Stimulated activated CD8-positive, alpha-beta memory T cell treated with anti-CD3 and anti-CD28 coated beads, Interleukin-4, amount 100 ng/mL, for 4 hours (primary cell): ENCODE measurements around the gene GLIPR2.
"Not testable (repeated sequence)": the region's sequence is repeated elsewhere in the genome, so short reads cannot be mapped to it uniquely, and the experiment has no call there.

Experiments
- DNase-seq, 2 donors: peaks; one replicate each; pipeline ENCODE4 v3.0.0-alpha.2; 2020; ENCODE audit warnings: low read depth in 2 of 2, low spot score in 1 of 2

GLIPR2 gene

GRCh38 chr9:36143245-36143641 lies 6.7 kb downstream of the GLIPR2 start:
- DNase-seq = no peak

- no peak for DNase-seq
Measured at GRCh38 chr9:36144309-36145232, 8.0 kb downstream of the GLIPR2 start.

- no peak for DNase-seq
Measured at GRCh38 chr9:36145970-36146369, 9.4 kb downstream of the GLIPR2 start.

- DNase-seq = no peak
Measured at GRCh38 chr9:36146651-36147050, 10.1 kb downstream of the GLIPR2 start.

GRCh38 chr9:36147441-36148175 lies 11.1 kb downstream of the GLIPR2 start:
- no peak for DNase-seq

- peak; percentile 54 to 61 for DNase-seq
Measured at GRCh38 chr9:36148311-36149051, 11.9 kb downstream of the GLIPR2 start.

GRCh38 chr9:36149197-36149596 lies 12.7 kb downstream of the GLIPR2 start:
- no peak for DNase-seq

GRCh38 chr9:36150574-36151315 lies 14.2 kb downstream of the GLIPR2 start:
- no peak for DNase-seq

GRCh38 chr9:36151316-36152210 lies 15.0 kb downstream of the GLIPR2 start:
- DNase-seq = peak; percentile 79 to 85

GRCh38 chr9:36152741-36153438 lies 16.4 kb downstream of the GLIPR2 start:
- no peak for DNase-seq

- no peak for DNase-seq
Measured at GRCh38 chr9:36153746-36154145, 17.2 kb downstream of the GLIPR2 start.

- no peak for DNase-seq
Measured at GRCh38 chr9:36154331-36154952, 17.9 kb downstream of the GLIPR2 start.

- no peak for DNase-seq
Measured at GRCh38 chr9:36156116-36156515, 19.6 kb downstream of the GLIPR2 start.

GRCh38 chr9:36158122-36158521 lies 21.6 kb downstream of the GLIPR2 start:
- DNase-seq = no peak

- DNase-seq = no peak
Measured at GRCh38 chr9:36158917-36159316, 22.4 kb downstream of the GLIPR2 start.

- not testable (repeated sequence) for DNase-seq
Measured at GRCh38 chr9:36159509-36159908, 23.0 kb downstream of the GLIPR2 start.

GRCh38 chr9:36160126-36160525 lies 23.6 kb downstream of the GLIPR2 start:
- DNase-seq = not testable (repeated sequence)

GRCh38 chr9:36161187-36161586 lies 24.7 kb downstream of the GLIPR2 start:
- no peak for DNase-seq
